Uterus (tissue), 2 donors: ENCODE results near the gene ATF2.

ENCODE experiments used
- CTCF ChIP-seq, 4 experiments: fragments of 200-600 bp in 2 of 4; fragments of 450-650 bp in 2 of 4; sonication (generic) in 2 of 4; IDR thresholded peaks; one replicate each; pipeline ENCODE4 v1.5.1; 2016 to 2019; ENCODE audit warnings: antibody characterized with exemption in 4 of 4, mild to moderate bottlenecking in 2 of 4, moderate library complexity in 1 of 4
- POLR2A ChIP-seq, 2 donors: fragments of 450-650 bp; IDR thresholded peaks; one replicate each; pipeline ENCODE4 v1.6.1; 2016; ENCODE audit warnings: antibody characterized with exemption in 2 of 2, mild to moderate bottlenecking in 1 of 2, moderate library complexity in 1 of 2

GRCh38 chr2:175097297-175097696 lies 70.7 kb downstream of the ATF2 start:
- TF ChIP-seq POLR2A (IDR thresholded peaks at IDR 0.05) (no peak), CTCF (IDR thresholded peaks at IDR 0.05) (no peak)
